HG02852 (cell line): ENCODE results near the gene SLC9B1.

Experiments
- ATAC-seq: cut with Tn5 transposase; IDR thresholded peaks from one replicate; pipeline ENCODE4 v1.9.1; 2021; ENCODE audit warnings: mild to moderate bottlenecking, moderate library complexity; ENCODE audit not compliant: unreplicated experiment

SLC9B1 gene

DNA sequence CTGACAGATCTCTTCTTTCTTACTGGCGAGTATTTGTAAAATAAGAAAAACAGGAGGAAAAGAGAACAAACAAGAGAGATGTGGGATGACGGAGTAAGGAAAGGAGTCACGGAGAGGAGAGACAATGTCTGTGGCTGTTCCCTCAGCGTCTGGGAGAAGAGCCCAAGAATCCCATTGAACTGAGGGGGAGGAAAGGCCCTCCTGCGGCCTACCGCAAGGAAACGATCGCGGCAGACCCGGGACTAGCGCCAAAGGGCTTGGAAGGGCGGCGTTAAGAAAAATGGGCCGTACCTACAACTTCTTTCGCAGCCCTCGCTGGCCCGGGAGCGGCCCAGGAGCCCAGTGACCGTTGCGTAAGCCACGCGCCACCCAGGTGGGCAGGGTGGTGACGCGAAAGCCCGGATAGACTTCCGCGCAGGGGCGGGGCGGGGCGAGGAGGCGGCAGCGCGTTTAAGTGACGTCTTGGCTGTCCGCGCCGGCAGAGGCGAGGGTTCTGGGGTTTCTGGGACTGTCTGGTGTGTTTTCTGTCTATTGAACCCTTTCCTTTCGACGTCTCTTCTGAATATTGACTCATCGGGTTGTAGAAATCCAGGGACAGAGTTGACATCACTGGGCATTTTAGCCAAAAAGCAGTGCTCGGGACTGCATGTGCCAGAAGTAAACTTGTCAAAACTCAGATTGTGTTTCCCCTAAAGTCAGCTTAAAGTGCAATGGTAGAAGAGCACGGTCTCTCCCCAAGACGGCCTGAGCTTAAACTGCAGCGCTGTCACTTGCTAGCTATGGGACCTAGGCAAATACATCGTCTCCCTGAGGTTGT, at the start of gene SLC9B1:
Gene SLC9B1, minus strand, starts transcription at position 398 of the 817 bp plus-strand sequence. CDS start 27,994 bp downstream, outside the sequence.
- ATAC-seq = peak; percentile 98

- no peak for ATAC-seq
Observed at GRCh38 chr4:103067841-103068547, 48.5 kb upstream of the SLC9B1 start.

DNA sequence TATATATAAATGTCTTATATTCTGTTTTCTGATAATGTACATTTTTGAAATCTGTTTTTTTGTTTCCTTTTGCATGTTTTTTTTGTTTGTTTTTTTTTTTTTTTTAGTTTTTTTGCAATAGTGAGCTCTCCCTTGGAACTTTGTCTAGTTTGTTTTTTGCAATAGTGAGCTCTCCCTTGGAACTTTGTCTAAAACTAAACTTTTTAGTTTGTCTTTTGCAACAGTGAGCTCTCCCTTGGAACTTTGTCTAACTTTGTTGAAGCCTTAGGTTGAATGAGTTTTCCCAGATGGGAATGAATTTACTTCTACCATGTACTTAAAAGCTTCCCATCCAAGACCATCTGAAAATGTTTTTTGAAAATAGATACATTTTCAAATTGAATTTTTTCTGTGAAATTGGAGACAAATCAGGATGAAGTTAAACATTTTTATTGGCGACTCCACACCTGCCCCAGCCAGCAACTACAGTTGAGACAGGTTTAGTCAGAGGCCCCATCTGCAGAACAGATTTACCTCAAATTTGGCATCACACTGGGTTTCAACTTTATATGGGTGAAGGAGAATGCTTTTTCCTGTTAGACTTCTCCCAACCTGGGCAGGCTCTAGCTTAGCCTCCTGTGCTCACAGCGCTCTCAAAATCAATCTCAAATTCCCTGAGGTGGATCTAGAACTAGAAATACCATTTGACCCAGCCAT, 41.1 kb upstream of the SLC9B1 start:
- no peak for ATAC-seq

DNA sequence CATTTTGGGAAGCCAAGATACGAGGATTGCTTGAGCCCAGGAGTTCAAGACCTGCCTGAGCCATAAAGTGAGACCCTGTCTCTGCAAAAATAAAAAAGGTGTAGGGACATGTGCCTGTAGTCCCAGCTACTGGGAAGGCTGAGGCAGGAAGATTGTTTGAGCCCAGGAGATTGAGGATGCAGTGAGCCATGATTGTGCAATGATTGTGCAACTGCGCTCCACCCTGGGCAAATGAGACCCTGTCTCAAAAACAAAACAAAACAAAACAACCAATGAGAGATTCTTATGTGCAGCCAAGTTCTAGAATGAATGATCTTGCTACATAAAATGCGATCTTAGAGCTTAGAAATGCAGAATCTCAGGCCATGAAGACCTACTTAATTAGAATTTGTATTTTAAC, 34.5 kb upstream of the SLC9B1 start:
- ATAC-seq = no peak

DNA sequence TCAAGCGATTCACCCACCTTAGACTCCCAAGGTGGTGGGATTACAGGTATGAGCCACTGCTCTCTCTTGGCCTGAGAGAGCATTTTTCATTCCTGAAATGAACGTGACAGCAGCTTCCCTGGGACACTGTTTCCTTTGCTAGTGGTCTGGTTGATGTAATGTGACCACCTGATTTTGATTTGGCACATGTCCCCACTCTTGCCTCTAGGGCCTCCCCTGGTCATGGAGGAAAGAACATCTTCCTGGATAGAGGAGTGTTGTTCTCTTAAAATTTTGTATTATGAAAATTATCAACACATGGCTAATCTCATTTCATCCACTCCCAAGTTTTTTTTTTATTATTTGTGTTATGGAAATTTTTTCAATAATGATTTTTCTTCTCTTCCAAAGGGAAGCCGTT, 33.3 kb upstream of the SLC9B1 start:
- no peak for ATAC-seq

DNA sequence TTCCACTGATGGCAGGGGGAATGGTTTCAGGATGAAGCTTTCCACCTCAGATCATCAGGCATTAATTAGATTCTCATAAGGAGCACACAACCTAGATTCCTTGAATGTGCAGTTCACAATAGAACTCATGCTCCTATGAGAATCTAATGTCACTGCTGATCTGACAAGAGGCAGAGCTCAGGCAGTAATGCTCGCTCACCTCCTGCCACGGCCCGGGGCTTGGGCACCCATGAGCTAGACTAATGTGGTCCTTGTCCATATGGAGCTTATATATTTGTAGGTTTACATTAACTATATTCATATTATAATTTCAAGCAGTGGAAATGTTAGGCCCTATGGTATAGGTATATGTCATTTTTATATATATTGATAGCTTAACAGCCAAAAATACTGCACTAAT, 32.6 kb upstream of the SLC9B1 start:
- ATAC-seq = no peak

GRCh38 chr4:103050736-103051436, 31.4 kb upstream of the SLC9B1 start:
- ATAC-seq = peak; percentile 43

DNA sequence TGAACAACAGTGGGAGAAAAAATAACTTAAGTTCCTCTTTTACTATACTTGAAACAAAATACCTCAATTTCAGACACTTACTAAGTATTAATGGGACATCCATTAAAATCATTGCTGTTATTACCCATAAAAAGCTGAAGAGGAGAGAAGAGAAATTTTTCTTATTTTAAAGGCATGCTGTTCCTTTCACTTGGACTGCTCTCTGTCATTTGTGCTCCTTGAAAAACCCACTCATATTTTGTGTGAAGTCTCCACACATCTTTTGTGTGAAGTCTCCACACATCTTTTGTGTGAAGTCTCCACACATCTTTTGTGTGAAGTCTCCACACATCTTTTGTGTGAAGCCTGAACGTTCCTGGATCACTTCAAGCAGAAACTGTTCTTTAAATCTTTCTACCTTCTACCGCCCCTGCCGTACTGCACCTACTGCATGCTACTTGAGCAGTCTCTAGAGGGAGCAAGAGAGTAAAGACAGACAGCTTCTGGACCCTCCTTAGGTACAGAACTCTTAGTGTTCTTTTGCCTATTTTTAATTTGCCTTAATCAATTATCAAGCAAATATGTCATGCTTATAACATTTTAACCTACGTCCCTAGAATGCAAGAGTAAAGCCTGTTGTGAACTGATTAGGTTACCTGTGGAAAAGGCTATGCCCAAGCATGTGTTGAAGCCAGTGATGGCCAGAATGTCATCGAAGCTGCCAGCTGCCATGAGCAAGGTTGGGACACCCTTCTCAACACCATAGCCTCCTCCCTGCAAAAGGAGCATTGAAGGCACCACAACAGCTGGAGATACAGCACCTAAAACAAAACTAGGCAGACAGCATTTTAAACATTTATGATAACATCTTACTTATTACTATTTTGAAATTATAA, 27.1 kb upstream of the SLC9B1 start:
- ATAC-seq = peak; percentile 93

- no peak for ATAC-seq
Observed at GRCh38 chr4:103044183-103044582, 24.7 kb upstream of the SLC9B1 start.

GRCh38 chr4:103036169-103036568, 16.7 kb upstream of the SLC9B1 start:
- ATAC-seq = no peak

- ATAC-seq = no peak
Observed at GRCh38 chr4:103032574-103032973, 13.1 kb upstream of the SLC9B1 start.

DNA sequence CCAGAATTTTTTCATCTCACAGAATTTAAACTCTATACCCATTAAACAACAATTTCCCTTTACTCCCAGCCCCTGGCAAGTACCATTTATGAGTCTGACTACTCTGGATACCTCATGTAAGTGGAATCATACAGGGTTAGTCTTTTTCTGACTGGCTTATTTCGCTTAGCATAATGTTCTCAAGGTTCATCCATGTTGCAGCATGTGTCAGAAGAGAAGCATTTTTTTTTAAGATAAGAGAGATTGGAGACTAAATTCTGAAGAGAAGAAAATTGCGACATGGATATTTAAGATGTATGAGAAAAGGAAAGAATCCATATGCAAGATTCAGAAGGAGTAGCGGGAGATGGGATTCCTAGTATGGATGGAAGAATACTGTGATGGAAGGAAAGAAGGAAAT, 11.3 kb upstream of the SLC9B1 start:
- no peak for ATAC-seq

DNA sequence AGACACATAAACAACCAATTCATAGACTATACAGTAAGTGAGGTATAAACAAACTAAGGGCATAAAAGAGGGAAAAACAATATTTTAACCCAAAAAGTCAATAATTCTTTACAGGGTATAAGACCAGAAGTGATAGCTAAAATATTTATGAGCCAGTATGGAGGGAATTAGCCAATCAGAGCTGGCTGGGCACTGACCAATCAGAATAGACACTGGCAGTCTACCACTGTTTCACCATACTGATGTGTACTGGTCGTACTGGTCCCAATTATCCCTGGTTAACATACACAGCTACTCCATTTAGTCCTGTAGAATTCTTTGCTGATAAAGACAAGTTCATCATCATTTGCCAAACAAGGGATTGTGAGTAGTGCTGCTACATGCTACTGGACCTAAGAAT, 9.8 kb upstream of the SLC9B1 start:
- no peak for ATAC-seq

DNA sequence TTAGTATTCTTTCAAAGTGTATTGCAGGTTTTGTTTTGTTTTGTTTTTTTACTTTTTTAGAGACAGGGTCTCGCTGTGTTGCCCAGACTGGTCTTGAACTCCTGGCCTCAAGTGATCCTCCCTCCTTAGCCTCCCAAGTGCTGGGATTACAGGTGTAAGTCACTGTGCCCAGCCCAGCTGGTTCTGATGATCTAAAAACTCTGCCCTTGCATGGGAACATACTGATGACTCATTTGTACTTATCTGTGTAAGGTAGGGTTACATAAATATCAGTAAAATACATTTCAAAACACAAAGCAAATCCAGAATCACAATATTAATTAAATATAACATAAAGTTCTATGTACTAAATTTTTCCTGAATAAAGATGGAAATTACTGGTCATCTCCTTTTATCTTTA, 7.4 kb upstream of the SLC9B1 start:
- ATAC-seq = no peak

- ATAC-seq = no peak
Observed at GRCh38 chr4:103024996-103025395, 5.5 kb upstream of the SLC9B1 start.

GRCh38 chr4:103021120-103021519, 1.6 kb upstream of the SLC9B1 start:
- no peak for ATAC-seq

- no peak for ATAC-seq
Observed at GRCh38 chr4:103018391-103019307, 856 bp downstream of the SLC9B1 start.

DNA sequence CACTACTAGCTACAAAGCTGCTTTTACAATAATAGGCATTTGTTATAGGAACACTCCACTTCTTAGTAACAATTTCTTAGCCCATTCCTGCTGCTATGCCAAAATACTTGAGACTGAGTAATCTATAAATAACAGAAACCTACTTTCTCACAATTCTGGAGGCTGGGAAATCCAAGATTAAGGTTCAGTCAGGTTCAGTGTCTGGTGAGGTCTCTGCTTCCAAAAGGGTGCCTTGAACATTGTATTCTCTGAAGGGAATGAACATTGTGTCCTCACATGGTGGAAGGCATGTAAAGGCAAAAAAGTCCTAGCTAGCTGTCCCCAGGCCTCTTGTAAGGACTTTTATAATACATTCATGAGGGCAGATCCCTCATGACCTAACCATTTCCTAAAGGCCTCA, 7.0 kb downstream of the SLC9B1 start:
- no peak for ATAC-seq

DNA sequence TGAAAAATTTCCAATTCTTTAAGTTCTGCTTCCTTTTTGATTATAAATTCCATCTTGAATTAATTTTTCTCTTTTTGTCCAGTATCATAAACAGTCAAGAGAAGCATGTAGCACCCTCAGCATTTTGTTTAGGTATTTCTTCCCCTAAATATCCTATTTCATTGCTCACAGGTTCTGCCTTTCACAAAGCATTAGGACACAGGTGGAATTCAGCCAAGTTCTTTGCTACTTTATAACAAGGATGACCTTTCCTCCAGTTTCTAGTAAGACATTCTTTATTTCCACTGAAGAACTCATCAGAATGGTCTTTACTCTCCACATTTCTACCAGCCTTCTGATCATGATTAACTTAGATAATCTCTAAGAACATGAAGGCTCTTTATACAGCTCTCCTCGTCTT, 7.4 kb downstream of the SLC9B1 start:
- ATAC-seq = no peak
